Measurements from ENCODE around the gene SH3D19. TPM values are rescaled to one million over a fixed set of nuclear protein-coding genes. Genes with fewer than 3 reads are reported as not detected.

The SH3D19 gene
- total RNA-seq, 1 donor from 2014 or later: 32.0 TPM

DNA sequence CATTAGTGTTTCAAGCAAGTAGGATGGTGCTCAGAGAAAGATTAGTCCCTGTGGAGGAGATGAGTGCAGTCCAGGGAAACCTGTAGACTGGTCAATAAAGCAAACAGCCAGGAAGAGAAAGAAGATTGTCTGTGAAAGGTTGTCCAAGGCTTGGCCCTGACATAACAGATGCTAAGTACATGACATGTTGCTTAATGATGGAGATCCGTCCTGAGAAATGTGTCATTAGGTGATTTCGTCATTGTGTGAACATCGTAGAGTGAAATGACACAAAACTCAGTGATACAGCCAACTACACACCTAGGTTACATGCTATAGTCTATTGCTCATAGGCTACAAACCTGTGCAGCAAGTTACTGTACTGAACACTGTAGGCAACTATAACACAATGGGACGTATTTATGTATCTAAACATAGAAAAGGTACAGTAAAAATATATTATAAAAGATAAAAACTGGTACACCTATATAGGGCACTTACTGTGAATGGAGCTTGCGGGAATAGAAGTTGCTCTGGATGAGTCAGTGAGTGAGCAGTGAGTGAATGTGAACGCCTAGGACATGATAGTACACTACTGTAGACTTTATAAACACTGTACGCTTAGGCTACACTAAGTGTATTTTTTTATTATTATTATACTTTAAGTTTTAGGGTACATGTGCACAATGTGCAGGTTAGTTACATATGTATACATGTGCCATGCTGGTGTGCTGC lies 57.4 kb downstream of the SH3D19 start:
- Mint-ChIP-seq H3K9me3 (ENCODE audit: low read depth) (no peaks in the 10 kb centered on the region), H3K4me1 (ENCODE audit: low read depth) (no peaks in the 10 kb centered on the region), H3K27me3 (ENCODE audit: low read depth) (no peaks in the 10 kb centered on the region), H3K27ac (ENCODE audit: unreplicated experiment) (no peak overlapping the region), H3K4me3 (ENCODE audit: unreplicated experiment) (no peak overlapping the region), H3K36me3 (ENCODE audit: low read depth) (peaks cover 3% of the 10 kb centered on the region)
- DNase-seq (ENCODE audit: low spot score): no peak
- TF ChIP-seq, protein P1, sequence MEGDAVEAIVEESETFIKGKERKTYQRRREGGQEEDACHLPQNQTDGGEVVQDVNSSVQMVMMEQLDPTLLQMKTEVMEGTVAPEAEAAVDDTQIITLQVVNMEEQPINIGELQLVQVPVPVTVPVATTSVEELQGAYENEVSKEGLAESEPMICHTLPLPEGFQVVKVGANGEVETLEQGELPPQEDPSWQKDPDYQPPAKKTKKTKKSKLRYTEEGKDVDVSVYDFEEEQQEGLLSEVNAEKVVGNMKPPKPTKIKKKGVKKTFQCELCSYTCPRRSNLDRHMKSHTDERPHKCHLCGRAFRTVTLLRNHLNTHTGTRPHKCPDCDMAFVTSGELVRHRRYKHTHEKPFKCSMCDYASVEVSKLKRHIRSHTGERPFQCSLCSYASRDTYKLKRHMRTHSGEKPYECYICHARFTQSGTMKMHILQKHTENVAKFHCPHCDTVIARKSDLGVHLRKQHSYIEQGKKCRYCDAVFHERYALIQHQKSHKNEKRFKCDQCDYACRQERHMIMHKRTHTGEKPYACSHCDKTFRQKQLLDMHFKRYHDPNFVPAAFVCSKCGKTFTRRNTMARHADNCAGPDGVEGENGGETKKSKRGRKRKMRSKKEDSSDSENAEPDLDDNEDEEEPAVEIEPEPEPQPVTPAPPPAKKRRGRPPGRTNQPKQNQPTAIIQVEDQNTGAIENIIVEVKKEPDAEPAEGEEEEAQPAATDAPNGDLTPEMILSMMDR (IDR thresholded peaks at IDR 0.05): no peak

DNA sequence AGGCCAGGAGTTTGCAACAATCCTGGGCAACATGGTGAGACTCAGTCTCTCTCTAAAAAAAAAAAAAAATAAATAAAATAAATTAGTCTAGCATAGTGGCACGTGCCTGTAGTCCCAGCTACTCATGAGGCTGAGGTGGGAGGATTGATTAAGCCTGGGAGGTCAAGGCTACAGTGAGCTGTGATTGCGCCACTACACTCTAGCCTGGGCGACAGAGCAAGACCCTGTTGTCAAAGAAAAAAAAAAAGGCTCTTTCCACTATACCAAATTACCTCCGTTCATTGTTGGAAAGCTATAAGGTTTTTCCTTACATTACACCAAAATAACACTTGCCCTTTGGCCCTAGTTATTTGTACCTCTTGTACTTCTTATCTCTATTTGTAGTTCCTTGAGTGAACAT lies 58.3 kb downstream of the SH3D19 start:
- TF ChIP-seq, protein P1 (IDR thresholded peaks at IDR 0.05): no peak
- Mint-ChIP-seq H3K27me3 (ENCODE audit: low read depth) (no peaks in the 10 kb centered on the region), H3K9me3 (ENCODE audit: low read depth) (no peaks in the 10 kb centered on the region), H3K27ac (ENCODE audit: unreplicated experiment) (no peak overlapping the region), H3K4me1 (ENCODE audit: low read depth) (no peaks in the 10 kb centered on the region), H3K36me3 (ENCODE audit: low read depth) (peaks cover 3% of the 10 kb centered on the region), H3K4me3 (ENCODE audit: unreplicated experiment) (no peak overlapping the region)
- no peak for DNase-seq (ENCODE audit: low spot score)

DNA sequence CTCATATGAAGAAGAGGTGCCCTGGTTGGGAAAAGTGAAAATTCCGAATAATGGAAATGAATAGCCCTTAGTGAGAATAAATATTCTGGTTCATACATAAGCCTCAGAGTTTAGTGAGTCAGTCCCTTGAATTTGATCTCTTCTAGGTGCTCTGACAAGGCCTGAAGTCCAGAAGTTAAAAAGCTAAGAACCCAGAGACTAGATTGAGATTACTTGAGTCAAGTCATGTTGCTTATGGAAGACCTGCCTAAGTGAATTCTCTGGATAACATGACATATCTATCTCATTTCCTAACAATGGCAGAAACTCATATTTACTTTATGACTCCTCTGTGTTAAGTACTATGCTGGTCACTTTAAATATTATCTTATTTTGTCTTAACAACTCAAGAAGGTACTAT lies 58.9 kb downstream of the SH3D19 start:
- no peaks in the 10 kb centered on the region for H3K27me3 Mint-ChIP-seq (ENCODE audit: low read depth)
- no peaks in the 10 kb centered on the region for H3K4me1 Mint-ChIP-seq (ENCODE audit: low read depth)
- no peak overlapping the region for H3K4me3 Mint-ChIP-seq (ENCODE audit: unreplicated experiment)
- peaks cover 3% of the 10 kb centered on the region for H3K36me3 Mint-ChIP-seq (ENCODE audit: low read depth)
- H3K9me3 Mint-ChIP-seq (ENCODE audit: low read depth): no peaks in the 10 kb centered on the region
- TF ChIP-seq, protein P1 (IDR thresholded peaks at IDR 0.05): no peak
- H3K27ac Mint-ChIP-seq (ENCODE audit: unreplicated experiment): no peak overlapping the region
- no peak for DNase-seq (ENCODE audit: low spot score)

DNA sequence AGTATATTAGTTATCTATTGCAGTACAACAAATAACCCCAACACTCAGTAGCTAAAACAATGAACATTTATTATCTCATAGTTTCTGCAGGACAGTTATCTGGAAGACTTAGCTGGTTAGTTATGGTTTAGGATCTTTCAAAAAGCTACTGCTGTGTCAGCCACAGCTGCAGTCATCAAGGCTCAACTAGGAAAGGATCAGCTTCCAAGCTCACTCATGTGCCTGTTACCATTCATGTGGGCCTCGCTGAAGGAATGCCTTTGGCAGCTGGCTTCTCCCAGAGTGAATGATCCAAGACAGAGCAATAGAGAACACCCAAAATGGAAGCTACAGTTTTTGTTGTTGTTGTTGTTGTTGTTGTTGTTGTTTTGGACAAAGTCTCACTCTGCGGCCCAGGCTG lies 62.0 kb downstream of the SH3D19 start:
- TF ChIP-seq, protein P1 (IDR thresholded peaks at IDR 0.05): no peak
- Mint-ChIP-seq H3K27ac (ENCODE audit: unreplicated experiment) (no peak overlapping the region), H3K4me3 (ENCODE audit: unreplicated experiment) (no peak overlapping the region), H3K9me3 (ENCODE audit: low read depth) (no peaks in the 10 kb centered on the region), H3K27me3 (ENCODE audit: low read depth) (no peaks in the 10 kb centered on the region), H3K36me3 (ENCODE audit: low read depth) (no peaks in the 10 kb centered on the region), H3K4me1 (ENCODE audit: low read depth) (no peaks in the 10 kb centered on the region)
- no peak for DNase-seq (ENCODE audit: low spot score)

DNA sequence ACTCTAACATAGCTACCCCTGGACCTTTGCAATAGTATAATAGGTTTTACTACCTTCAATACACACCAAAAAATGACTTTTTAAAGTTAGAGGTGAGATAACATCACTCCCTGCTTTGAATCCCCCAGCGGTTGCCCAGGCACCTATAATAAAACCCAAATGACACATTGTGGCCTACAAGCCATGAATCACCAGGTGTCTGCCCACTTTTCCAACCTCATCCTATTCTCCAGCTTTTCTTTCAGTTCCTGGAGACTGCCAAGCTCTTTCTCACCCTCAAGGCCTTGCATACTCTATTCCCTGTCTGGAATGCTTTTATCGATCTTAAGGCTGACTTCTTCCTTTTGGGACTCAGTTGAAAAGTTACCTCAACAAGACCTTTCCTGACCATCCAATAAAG lies 64.9 kb downstream of the SH3D19 start:
- DNase-seq (ENCODE audit: low spot score): no peak
- H3K36me3 Mint-ChIP-seq (ENCODE audit: low read depth): no peaks in the 10 kb centered on the region
- H3K27ac Mint-ChIP-seq (ENCODE audit: unreplicated experiment): no peak overlapping the region
- TF ChIP-seq, protein P1 (IDR thresholded peaks at IDR 0.05): no peak
- H3K27me3 Mint-ChIP-seq (ENCODE audit: low read depth): no peaks in the 10 kb centered on the region
- peaks cover 3% of the 10 kb centered on the region for H3K4me1 Mint-ChIP-seq (ENCODE audit: low read depth)
- no peaks in the 10 kb centered on the region for H3K9me3 Mint-ChIP-seq (ENCODE audit: low read depth)
- H3K4me3 Mint-ChIP-seq (ENCODE audit: unreplicated experiment): no peak overlapping the region
